ENCODE data around the gene ANKRD33B.

GRCh38 chr5:10671041-10672008 lies 107.5 kb downstream of the ANKRD33B start:
- TF ChIP-seq CTCF (IDR thresholded peaks at IDR 0.05): no peak
- TF ChIP-seq POLR2A (IDR thresholded peaks at IDR 0.05): no peak
- no peak for TF ChIP-seq EP300 (IDR thresholded peaks at IDR 0.05)
- TF ChIP-seq POLR2AphosphoS5 (IDR thresholded peaks at IDR 0.05): no peak

Measured in suprapubic skin (tissue), 4 donors.